Calu3 (cell line): ENCODE results near the gene FXYD1. TPM values are rescaled to one million over a fixed set of nuclear protein-coding genes. Genes with fewer than 3 reads are reported as not detected.

Experiments used
- BruUV-seq: library from RNA; stranded (reverse); fragments of 400-500 nt; replicated peaks from 2 replicates; lab custom pipeline; 2021; lab: Mats Ljungman, UMichigan
- CTCF ChIA-PET: fragments of 300-600 bp; sonication (Branson Sonifier 250); formaldehyde crosslinking; loops from one replicate; lab custom pipeline; 2022; ENCODE audit warnings: antibody characterized with exemption; lab: Charles Lee
- DNase-seq: peaks from one replicate; pipeline ENCODE4 v3.0.0; 2022
- H3K27ac Mint-ChIP-seq: one replicate; pipeline ENCODE4 v1.8.0; 2022; ENCODE audit warnings: mixed read lengths; ENCODE audit not compliant: unreplicated experiment
- H3K27me3 Mint-ChIP-seq: one replicate; pipeline ENCODE4 v1.8.0; 2022; ENCODE audit warnings: mixed read lengths; ENCODE audit not compliant: unreplicated experiment
- H3K36me3 Mint-ChIP-seq: one replicate; pipeline ENCODE4 v1.8.0; 2022; ENCODE audit warnings: mild to moderate bottlenecking, moderate library complexity, mixed read lengths; ENCODE audit not compliant: insufficient read depth, unreplicated experiment
- H3K4me1 Mint-ChIP-seq: one replicate; pipeline ENCODE4 v1.8.0; 2022; ENCODE audit warnings: mild to moderate bottlenecking, low read depth, mixed read lengths; ENCODE audit not compliant: unreplicated experiment
- H3K4me3 Mint-ChIP-seq: one replicate; pipeline ENCODE4 v1.8.0; 2022; ENCODE audit warnings: mild to moderate bottlenecking, low read depth, moderate library complexity, mixed read lengths; ENCODE audit not compliant: unreplicated experiment
- H3K9me3 Mint-ChIP-seq: one replicate; pipeline ENCODE4 v1.8.0; 2022; ENCODE audit warnings: low read depth, mixed read lengths; ENCODE audit not compliant: unreplicated experiment
- CTCF ChIP-seq: fragments of 200-600 bp; IDR thresholded peaks from one replicate; pipeline ENCODE4 v1.8.0; 2022; ENCODE audit warnings: antibody characterized with exemption; ENCODE audit not compliant: unreplicated experiment
- intact Hi-C: fragments of 100-400 bp; cut with micrococcal nuclease; formaldehyde crosslinking; loops from one replicate; pipeline ENCODE4 v1.10.0; 2022; ENCODE audit not compliant: unreplicated experiment
- total RNA-seq: library from RNA; stranded (reverse); gene quantifications from 2 replicates; pipeline ENCODE4 v1.2.3, GENCODE V29; 2022

Gene FXYD1
- total RNA-seq, 1 experiment from 2014 or later, result 1.6 TPM

GRCh38 chr19:35123573-35123972 lies 15.1 kb upstream of the FXYD1 start:
- Mint-ChIP-seq H3K36me3 (peaks cover 35% of the 10 kb centered on the region), H3K4me1 (peaks cover 59% of the 10 kb centered on the region), H3K27me3 (no peaks in the 10 kb centered on the region), H3K27ac (peak overlapping the region; percentile 79), H3K4me3 (peak overlapping the region; percentile 76), H3K9me3 (no peaks in the 10 kb centered on the region)
- BruUV-seq, result no TSS peak
- DNase-seq, result peak; percentile 56
- CTCF ChIA-PET, result interaction anchor here (1.3 to 1.7 kb wide), 3 partner anchors 9 to 18 kb away, joined by 4 to 6 read pairs (median 5); no protein-coding TSS in a partner anchor
- intact Hi-C loops, result no loop called here
- no peak for TF ChIP-seq CTCF

GRCh38 chr19:35124098-35125060 lies 14.2 kb upstream of the FXYD1 start:
- H3K4me3 Mint-ChIP-seq, result peak overlapping the region; percentile 76
- no peaks in the 10 kb centered on the region for H3K27me3 Mint-ChIP-seq
- H3K9me3 Mint-ChIP-seq, result no peaks in the 10 kb centered on the region
- H3K36me3 Mint-ChIP-seq, result peaks cover 35% of the 10 kb centered on the region
- H3K4me1 Mint-ChIP-seq, result peaks cover 57% of the 10 kb centered on the region
- intact Hi-C loops, result no loop called here
- no TSS peak for BruUV-seq
- H3K27ac Mint-ChIP-seq, result peak overlapping the region; percentile 79
- TF ChIP-seq CTCF, result no peak
- CTCF ChIA-PET, result interaction anchor here (0.6 to 1.7 kb wide), 4 partner anchors 10 to 92 kb away, joined by 4 to 8 read pairs (median 6); no protein-coding TSS in a partner anchor
- DNase-seq, result peak; percentile 96

- Mint-ChIP-seq H3K9me3 (no peaks in the 10 kb centered on the region), H3K4me1 (peaks cover 56% of the 10 kb centered on the region), H3K27me3 (no peaks in the 10 kb centered on the region), H3K36me3 (peaks cover 30% of the 10 kb centered on the region), H3K4me3 (peak overlapping the region; percentile 2), H3K27ac (peak overlapping the region; percentile 27)
- CTCF ChIA-PET, result interaction anchor here (1.1 to 1.6 kb wide), 2 partner anchors 16 to 58 kb away, joined by 4 to 5 read pairs; no protein-coding TSS in a partner anchor
- intact Hi-C loops, result no loop called here
- no peak for TF ChIP-seq CTCF
- no peak for DNase-seq
- no TSS peak for BruUV-seq
These were observed 13.3 kb upstream of the FXYD1 start for GRCh38 chr19:35125270-35125717.

GRCh38 chr19:35125749-35126623 lies 12.6 kb upstream of the FXYD1 start:
- Mint-ChIP-seq H3K27me3 (no peaks in the 10 kb centered on the region), H3K4me1 (peaks cover 52% of the 10 kb centered on the region), H3K4me3 (peak overlapping the region; percentile 2), H3K36me3 (peaks cover 24% of the 10 kb centered on the region), H3K27ac (peak overlapping the region; percentile 27), H3K9me3 (no peaks in the 10 kb centered on the region)
- DNase-seq, result no peak
- no peak for TF ChIP-seq CTCF
- BruUV-seq, result no TSS peak
- CTCF ChIA-PET, result no interaction called here
- intact Hi-C loops, result no loop called here
